GM19372 (cell line): Measurements from ENCODE around the gene ARHGAP9.

ENCODE experiments used
- ATAC-seq: cut with Tn5 transposase; IDR thresholded peaks from one replicate; pipeline ENCODE4 v1.9.1; 2021; ENCODE audit warnings: mild to moderate bottlenecking, low read depth, moderate library complexity; ENCODE audit not compliant: unreplicated experiment

Gene ARHGAP9

GRCh38 chr12:57479376-57480115, at the start of gene ARHGAP9:
Gene ARHGAP9, minus strand, starts transcription at chr12:57479866. Its CDS starts 460 bp downstream, at chr12:57479406.
- ATAC-seq, result peak; percentile 44

- ATAC-seq, result no peak
Measured at GRCh38 chr12:57528831-57529555, 49.3 kb upstream of the ARHGAP9 start.

GRCh38 chr12:57528176-57528575, 48.5 kb upstream of the ARHGAP9 start:
- no peak for ATAC-seq

- ATAC-seq, result no peak
Measured at GRCh38 chr12:57527184-57527583, 47.5 kb upstream of the ARHGAP9 start.

GRCh38 chr12:57526477-57527126, 46.9 kb upstream of the ARHGAP9 start:
- no peak for ATAC-seq

- no peak for ATAC-seq
Measured at GRCh38 chr12:57525615-57526383, 46.1 kb upstream of the ARHGAP9 start.

- no peak for ATAC-seq
Measured at GRCh38 chr12:57524814-57525614, 45.3 kb upstream of the ARHGAP9 start.

GRCh38 chr12:57523706-57524614, 44.3 kb upstream of the ARHGAP9 start:
- ATAC-seq, result no peak

GRCh38 chr12:57522887-57523705, 43.4 kb upstream of the ARHGAP9 start:
- ATAC-seq, result no peak

GRCh38 chr12:57522011-57522886, 42.6 kb upstream of the ARHGAP9 start, which contains the start of gene MBD6:
Gene MBD6, plus strand, starts transcription at chr12:57522824. Its CDS starts 1,480 bp downstream, at chr12:57524304.
- peak; percentile 35 for ATAC-seq

GRCh38 chr12:57521525-57522010, 41.9 kb upstream of the ARHGAP9 start:
- ATAC-seq, result no peak

- peak; percentile 66 for ATAC-seq
Measured at GRCh38 chr12:57520053-57520818, 40.6 kb upstream of the ARHGAP9 start, which contains the start of gene DDIT3. Gene DDIT3, minus strand, starts transcription at chr12:57520514. Its CDS starts 3,108 bp downstream, at chr12:57517406.

GRCh38 chr12:57519796-57520052, 40.1 kb upstream of the ARHGAP9 start:
- ATAC-seq, result no peak

- ATAC-seq, result no peak
Measured at GRCh38 chr12:57518920-57519795, 39.5 kb upstream of the ARHGAP9 start.
